HEK293T (cell line): ENCODE measurements around the gene CYP27B1.

Experiments used
- BHLHE40 ChIP-seq: fragments of 450-650 bp; IDR thresholded peaks from 2 replicates; pipeline ENCODE4 v1.6.1; 2016; ENCODE audit warnings: mild to moderate bottlenecking, moderate library complexity, borderline replicate concordance
- CTBP1 ChIP-seq: fragments of 450-650 bp; IDR thresholded peaks from 2 replicates; pipeline ENCODE4 v1.6.1; 2016; ENCODE audit warnings: borderline replicate concordance
- FOXM1 ChIP-seq: fragments of 450-650 bp; IDR thresholded peaks from 2 replicates; pipeline ENCODE4 v1.6.1; 2017; ENCODE audit warnings: mild to moderate bottlenecking, borderline replicate concordance
- SUZ12 ChIP-seq: fragments of 450-650 bp; IDR thresholded peaks from 2 replicates; pipeline ENCODE4 v1.6.1; 2016; ENCODE audit warnings: mild to moderate bottlenecking

- TF ChIP-seq CTBP1 (no peak), FOXM1 (no peak), BHLHE40 (no peak), SUZ12 (no peak)
Measured at GRCh38 chr12:57808351-57808750, 41.5 kb upstream of the CYP27B1 start.
